Measurements from ENCODE around the gene GRN. TPM values are rescaled to one million over a fixed set of nuclear protein-coding genes. Genes with fewer than 3 reads are reported as not detected.

The GRN gene
- total RNA-seq, 4 donors from 2014 or later = 159 to 223 (median 188) TPM

GRCh38 chr17:44315760-44316731 lies 29.1 kb upstream of the GRN start:
- Histone ChIP-seq H3K4me1 (peaks cover 0 to 14% (median 3%) of the 10 kb centered on the region in 4 donors), H3K9me3 (no peaks in the 10 kb centered on the region), H3K27me3 (peaks cover 3 to 64% of the 10 kb centered on the region in 2 donors), H3K36me3 (peaks cover 0 to 24% (median 2%) of the 10 kb centered on the region in 3 donors), H3K27ac (no peak overlapping the region), H3K4me3 (no peak overlapping the region)
- TF ChIP-seq EP300 (IDR thresholded peaks at IDR 0.05) (no peak), POLR2A (IDR thresholded peaks at IDR 0.05) (no peak), CTCF (IDR thresholded peaks at IDR 0.05) (no peak)
- WGBS, 2 donors = 6 to 9% methylated on average over 38 of the region's 38 CpGs
- DNase-seq (ENCODE audit: low spot score in 2 of 2) = no peak

GRCh38 chr17:44317545-44317944 lies 27.6 kb upstream of the GRN start:
- Histone ChIP-seq H3K27ac (no peak overlapping the region), H3K4me1 (peaks cover 0 to 18% (median 4%) of the 10 kb centered on the region in 4 donors), H3K4me3 (no peak overlapping the region), H3K36me3 (peaks cover 0 to 39% (median 7%) of the 10 kb centered on the region in 3 donors), H3K27me3 (peaks cover 3 to 55% of the 10 kb centered on the region in 2 donors), H3K9me3 (no peaks in the 10 kb centered on the region)
- TF ChIP-seq CTCF (IDR thresholded peaks at IDR 0.05) = no peak
- no peak for TF ChIP-seq POLR2A (IDR thresholded peaks at IDR 0.05)
- TF ChIP-seq EP300 (IDR thresholded peaks at IDR 0.05) = no peak
- no peak for DNase-seq (ENCODE audit: low spot score in 2 of 2)
- 80 to 83% methylated on average over 6 of the region's 6 CpGs for WGBS, 2 donors

GRCh38 chr17:44318077-44318892 lies 26.8 kb upstream of the GRN start:
- H3K4me3 ChIP-seq = no peak overlapping the region
- no peaks in the 10 kb centered on the region for H3K9me3 ChIP-seq
- TF ChIP-seq EP300 (IDR thresholded peaks at IDR 0.05) (no peak), POLR2A (IDR thresholded peaks at IDR 0.05) (no peak), CTCF (IDR thresholded peaks at IDR 0.05) (no peak)
- peaks cover 0 to 41% (median 7%) of the 10 kb centered on the region in 3 donors for H3K36me3 ChIP-seq
- no peak overlapping the region for H3K27ac ChIP-seq
- DNase-seq (ENCODE audit: low spot score in 2 of 2) = no peak
- 80 to 86% methylated on average over 14 to 15 of the region's 15 CpGs for WGBS, 2 donors
- H3K27me3 ChIP-seq = peaks cover 3 to 47% of the 10 kb centered on the region in 2 donors
- peaks cover 0 to 25% (median 10%) of the 10 kb centered on the region in 4 donors for H3K4me1 ChIP-seq

- Histone ChIP-seq H3K4me3 (no peak overlapping the region), H3K27ac (no peak overlapping the region), H3K9me3 (no peaks in the 10 kb centered on the region), H3K36me3 (peaks cover 0 to 41% (median 7%) of the 10 kb centered on the region in 3 donors), H3K27me3 (peaks cover 0 to 30% of the 10 kb centered on the region in 2 donors), H3K4me1 (peaks cover 0 to 29% (median 16%) of the 10 kb centered on the region in 4 donors)
- no peak for TF ChIP-seq POLR2A (IDR thresholded peaks at IDR 0.05)
- no peak for DNase-seq (ENCODE audit: low spot score in 2 of 2)
- 77 to 80% methylated on average over 12 to 17 of the region's 18 CpGs for WGBS, 2 donors
Observed at GRCh38 chr17:44320066-44320465, 25.0 kb upstream of the GRN start.

GRCh38 chr17:44321246-44322120 lies 23.6 kb upstream of the GRN start:
- no peak overlapping the region for H3K27ac ChIP-seq
- peaks cover 0 to 41% (median 7%) of the 10 kb centered on the region in 3 donors for H3K36me3 ChIP-seq
- DNase-seq (ENCODE audit: low spot score in 2 of 2) = no peak
- H3K4me1 ChIP-seq = peaks cover 0 to 35% (median 16%) of the 10 kb centered on the region in 4 donors
- WGBS, 2 donors = 85 to 87% methylated on average over 20 to 21 of the region's 21 CpGs
- no peak overlapping the region for H3K4me3 ChIP-seq
- no peaks in the 10 kb centered on the region for H3K9me3 ChIP-seq
- TF ChIP-seq EP300 (IDR thresholded peaks at IDR 0.05) (no peak), CTCF (IDR thresholded peaks at IDR 0.05) (no peak), POLR2A (IDR thresholded peaks at IDR 0.05) (no peak)
- peaks cover 0 to 15% of the 10 kb centered on the region in 2 donors for H3K27me3 ChIP-seq
